Measurements from ENCODE around the gene TMEM238.

Gene TMEM238

GRCh38 chr19:55384920-55385723 is 1.0 kb upstream of the TMEM238 start:
- no peak for TF ChIP-seq CTCF (IDR thresholded peaks at IDR 0.05; ENCODE audit: low read depth, low read length)
- peak; percentile 97 to 98 for DNase-seq (ENCODE audit: low read depth in 2 of 2)
- H3K4me3 ChIP-seq (replicated peaks in 1 of 2; ENCODE audit: low read depth in 2 of 2, low read length in 2 of 2): peak overlapping the region; percentile 46 to 97

- TF ChIP-seq CTCF (IDR thresholded peaks at IDR 0.05; ENCODE audit: low read depth, low read length): no peak
- DNase-seq (ENCODE audit: low read depth in 2 of 2): peak; percentile 65 to 70
- peak overlapping the region; percentile 30 to 46 for H3K4me3 ChIP-seq (replicated peaks in 1 of 2; ENCODE audit: low read depth in 2 of 2, low read length in 2 of 2)
Measured at GRCh38 chr19:55383279-55384130, 587 bp downstream of the TMEM238 start.

- DNase-seq (ENCODE audit: low read depth in 2 of 2): no peak
- TF ChIP-seq CTCF (IDR thresholded peaks at IDR 0.05; ENCODE audit: low read depth, low read length): no peak
- no peak overlapping the region for H3K4me3 ChIP-seq (replicated peaks in 1 of 2; ENCODE audit: low read depth in 2 of 2, low read length in 2 of 2)
Measured at GRCh38 chr19:55382522-55383054, 1.5 kb downstream of the TMEM238 start.

- DNase-seq (ENCODE audit: low read depth in 2 of 2): no peak
- H3K4me3 ChIP-seq (replicated peaks in 1 of 2; ENCODE audit: low read depth in 2 of 2, low read length in 2 of 2): no peak overlapping the region
- TF ChIP-seq CTCF (IDR thresholded peaks at IDR 0.05; ENCODE audit: low read depth, low read length): no peak
Measured at GRCh38 chr19:55382013-55382412, 2.1 kb downstream of the TMEM238 start.

- no peak for TF ChIP-seq CTCF (IDR thresholded peaks at IDR 0.05; ENCODE audit: low read depth, low read length)
Measured at GRCh38 chr19:55379174-55379573, 4.9 kb downstream of the TMEM238 start.

GRCh38 chr19:55377356-55378131 is 6.5 kb downstream of the TMEM238 start:
- no peak for DNase-seq (ENCODE audit: low read depth in 2 of 2)
- H3K4me3 ChIP-seq (replicated peaks in 1 of 2; ENCODE audit: low read depth in 2 of 2, low read length in 2 of 2): no peak overlapping the region
- no peak for TF ChIP-seq CTCF (IDR thresholded peaks at IDR 0.05; ENCODE audit: low read depth, low read length)

More at GRCh38 chr19:55379174-55379573, 4.9 kb downstream of the TMEM238 start:
- no peak overlapping the region for H3K4me3 ChIP-seq (replicated peaks in 1 of 2; ENCODE audit: low read depth in 2 of 2, low read length in 2 of 2)
- DNase-seq (ENCODE audit: low read depth in 2 of 2): no peak

Measured in cardiac fibroblast (primary cell).